Effector CD8-positive, alpha-beta T cell (primary cell): ENCODE measurements around the gene CPA3.

Experiments used
- DNase-seq: peaks from one replicate; lab custom pipeline; 2025; lab: John Stamatoyannopoulos, UW

The CPA3 gene

DNA sequence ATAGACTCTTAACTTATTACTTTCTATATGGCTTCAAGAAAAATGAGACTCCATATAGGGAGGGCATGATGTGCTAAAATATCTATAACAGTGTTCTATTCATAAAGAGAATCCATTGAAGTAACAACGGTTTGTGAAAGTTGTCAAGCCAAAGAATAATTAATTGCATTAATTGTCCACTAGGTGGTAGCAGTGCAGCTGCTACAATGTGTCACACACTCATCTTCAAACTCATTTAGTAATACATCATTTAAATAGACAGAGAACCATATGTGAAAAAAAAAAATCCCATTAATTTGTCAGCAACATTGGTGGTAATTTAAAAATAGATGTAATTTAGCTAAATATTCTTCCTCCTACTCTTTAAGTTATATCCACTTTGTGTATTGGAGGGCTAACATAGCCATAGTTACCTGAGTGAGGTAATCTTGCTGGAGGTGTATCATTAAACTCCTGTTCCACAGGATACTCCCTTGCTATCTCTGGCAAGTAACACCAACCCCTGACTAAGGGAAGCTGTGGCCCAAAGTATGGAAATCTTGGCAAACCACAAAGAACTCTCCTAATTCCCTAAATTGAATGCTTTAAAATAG lies 3.7 kb upstream of the CPA3 start:
- no peak for DNase-seq

DNA sequence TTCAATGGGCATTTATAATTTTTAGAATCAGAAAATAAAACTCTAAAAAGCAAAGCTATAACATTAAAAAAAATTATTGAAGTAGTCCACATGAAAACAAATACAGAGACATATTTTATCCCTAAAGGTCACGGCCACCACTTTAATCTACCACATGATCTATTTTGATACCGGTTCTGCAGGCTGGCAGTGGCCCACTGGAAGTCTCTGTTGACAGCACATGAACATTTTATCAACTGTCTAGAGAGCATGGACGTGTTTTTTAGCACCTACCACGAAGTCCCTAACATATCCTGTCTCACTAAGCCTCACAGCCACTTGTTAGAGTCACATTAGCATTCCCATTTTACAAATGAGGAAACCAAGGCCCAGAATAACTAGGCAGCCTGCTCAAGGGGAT lies 1.8 kb upstream of the CPA3 start:
- no peak for DNase-seq

DNA sequence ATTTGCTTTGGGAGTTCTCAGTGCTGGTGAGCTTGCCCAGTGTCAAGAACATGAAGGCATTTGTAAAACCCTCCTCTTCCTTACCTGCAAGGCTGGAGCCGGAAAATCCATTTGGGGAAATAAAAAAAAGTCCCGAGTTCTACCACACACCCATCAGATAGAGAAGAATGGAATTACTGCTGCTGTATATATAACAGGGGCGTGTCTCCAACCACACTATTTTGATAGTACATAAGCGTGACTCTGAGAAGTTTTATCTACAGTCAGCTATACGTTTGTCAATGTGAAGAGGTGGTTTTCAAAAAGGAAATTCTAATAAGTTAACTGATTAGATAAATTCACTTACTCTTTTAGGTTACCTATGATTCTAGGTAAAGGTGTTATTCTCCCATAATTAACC lies 1.3 kb upstream of the CPA3 start:
- no peak for DNase-seq

DNA sequence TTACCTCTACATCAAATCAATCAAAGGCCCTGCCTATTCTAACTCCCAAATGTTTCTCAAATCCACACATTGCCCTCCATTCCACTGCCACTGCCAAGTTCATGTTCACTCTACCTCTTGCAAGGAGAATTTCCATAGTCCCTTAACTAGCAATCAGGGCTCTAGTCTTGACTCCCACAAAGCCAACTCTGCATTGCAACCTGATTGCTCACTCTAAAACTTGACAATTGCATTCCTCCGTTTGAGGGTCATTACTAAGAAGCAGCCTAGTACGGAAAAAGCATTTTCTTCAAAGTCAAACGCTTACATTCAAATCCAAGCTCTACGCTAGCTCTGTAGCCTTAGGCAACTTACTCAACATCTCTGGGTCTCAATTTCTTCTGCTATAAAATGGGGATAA lies 1.2 kb downstream of the CPA3 start:
- no peak for DNase-seq

DNA sequence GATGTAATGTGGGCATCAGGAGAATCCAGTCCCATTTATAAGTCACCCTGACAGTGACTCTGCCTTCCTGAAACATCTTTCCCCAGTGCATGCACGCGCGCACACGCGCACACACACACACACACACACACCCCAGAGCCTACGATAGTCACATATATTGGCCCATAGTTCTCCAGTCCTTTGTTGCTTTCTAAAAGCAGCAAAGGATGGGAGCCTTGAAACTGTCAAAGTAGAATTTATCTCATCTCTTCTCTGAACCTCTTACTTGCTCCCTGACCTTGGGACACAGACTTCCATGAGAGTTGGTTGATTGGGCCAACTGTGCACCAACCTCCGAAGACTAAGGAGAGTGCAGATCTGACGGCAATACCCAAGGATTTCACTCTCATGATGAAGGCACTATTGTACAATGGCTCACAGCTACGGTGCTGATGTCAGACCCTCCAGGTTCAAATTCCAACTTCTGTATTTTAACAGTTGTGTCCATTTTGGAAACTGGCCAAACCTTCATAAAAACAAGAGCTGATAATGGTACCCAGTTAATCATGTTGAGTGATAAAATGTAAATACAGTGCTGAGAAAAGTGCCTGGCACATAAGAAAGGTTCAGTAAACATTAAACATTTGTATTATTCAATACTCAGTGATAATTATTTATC lies 8.3 kb downstream of the CPA3 start:
- DNase-seq = no peak

DNA sequence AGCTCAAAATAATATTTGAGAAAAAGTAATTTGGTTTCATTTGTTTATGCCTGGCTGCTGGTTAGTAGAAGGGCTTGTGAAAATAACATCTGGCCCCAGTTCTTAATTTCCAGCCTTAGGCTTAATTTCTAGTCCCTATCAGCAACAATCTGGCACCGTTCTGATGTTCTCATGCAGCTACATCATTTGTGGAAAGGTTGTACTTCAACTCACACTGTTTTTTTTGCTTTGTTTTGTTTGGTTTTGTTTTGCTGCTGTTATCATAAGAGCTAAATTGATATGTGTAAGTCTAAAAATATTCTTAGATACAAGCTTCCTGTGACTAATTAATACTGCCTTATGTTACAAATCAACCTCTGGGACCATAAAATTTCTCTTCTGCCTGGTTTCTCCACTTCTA lies 8.9 kb downstream of the CPA3 start:
- no peak for DNase-seq

DNA sequence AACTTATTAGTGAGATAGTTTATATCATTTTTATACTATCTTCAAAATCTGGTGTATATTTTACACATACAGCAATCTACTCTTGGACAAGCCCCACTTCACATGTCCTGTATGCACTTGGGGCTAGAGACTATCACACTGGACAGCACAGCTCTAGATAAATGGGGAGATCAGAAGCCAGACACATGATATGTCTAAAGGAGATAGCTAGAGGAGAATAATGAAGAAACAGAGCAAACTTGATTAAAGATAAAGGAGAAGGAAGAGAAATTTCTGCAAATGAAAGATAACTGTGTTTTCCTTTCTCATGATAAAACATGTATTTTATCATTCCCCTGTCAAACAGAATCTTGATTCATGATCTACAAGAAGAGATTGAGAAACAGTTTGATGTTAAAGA lies 13.0 kb downstream of the CPA3 start:
- no peak for DNase-seq

DNA sequence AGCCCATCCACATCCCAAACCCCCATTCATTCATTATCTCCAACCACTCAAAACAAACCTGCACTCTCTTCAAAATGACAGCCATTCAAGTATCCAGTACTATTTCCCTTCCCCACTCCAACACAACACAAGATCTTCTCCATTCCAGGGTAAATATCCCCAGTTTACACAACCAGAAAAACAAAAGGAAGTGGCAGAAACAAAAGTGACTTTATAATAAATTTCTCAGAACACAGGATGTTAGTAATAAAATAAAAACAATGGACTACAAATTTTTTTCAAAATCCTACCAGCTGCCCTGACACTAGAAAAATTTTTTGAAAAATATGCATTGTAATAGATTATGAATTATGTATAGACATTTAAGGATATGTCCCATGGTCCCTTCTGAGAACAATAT lies 14.2 kb downstream of the CPA3 start:
- no peak for DNase-seq

DNA sequence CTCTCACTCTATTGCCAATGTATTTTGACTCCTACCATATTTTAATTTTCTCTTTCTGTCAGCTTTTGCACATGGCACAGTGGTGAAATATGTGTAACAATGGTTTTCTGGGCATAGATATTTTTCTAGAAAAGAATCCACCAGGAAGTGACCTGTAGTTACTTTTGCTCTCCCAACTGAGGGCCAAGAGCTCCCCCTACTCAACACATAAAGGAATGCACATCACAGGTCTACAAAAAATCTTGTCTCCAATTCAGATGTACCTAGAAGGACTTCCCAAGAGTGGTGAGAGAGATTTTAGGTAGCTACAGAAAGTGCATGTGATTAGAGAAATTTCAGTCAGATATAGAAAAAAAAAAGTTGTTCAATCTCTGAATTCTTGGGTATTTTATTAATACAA lies 15.6 kb downstream of the CPA3 start:
- no peak for DNase-seq

DNA sequence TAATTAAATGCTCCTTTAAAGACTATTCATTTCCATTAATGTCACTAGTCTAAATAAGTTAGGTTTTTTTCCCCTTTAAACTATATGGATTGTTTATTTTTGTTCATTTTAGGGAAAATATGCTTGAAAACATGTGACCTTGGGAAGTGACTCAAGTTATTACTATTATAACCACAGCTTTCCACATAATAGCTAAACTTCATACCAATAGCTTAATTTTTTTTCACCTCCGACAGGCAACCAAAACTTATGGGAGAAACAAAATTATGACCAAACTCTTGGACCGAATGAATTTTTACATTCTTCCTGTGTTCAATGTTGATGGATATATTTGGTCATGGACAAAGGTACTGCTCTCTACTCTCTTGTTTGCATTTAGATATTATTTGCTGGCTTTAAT lies 16.2 kb downstream of the CPA3 start:
- no peak for DNase-seq

DNA sequence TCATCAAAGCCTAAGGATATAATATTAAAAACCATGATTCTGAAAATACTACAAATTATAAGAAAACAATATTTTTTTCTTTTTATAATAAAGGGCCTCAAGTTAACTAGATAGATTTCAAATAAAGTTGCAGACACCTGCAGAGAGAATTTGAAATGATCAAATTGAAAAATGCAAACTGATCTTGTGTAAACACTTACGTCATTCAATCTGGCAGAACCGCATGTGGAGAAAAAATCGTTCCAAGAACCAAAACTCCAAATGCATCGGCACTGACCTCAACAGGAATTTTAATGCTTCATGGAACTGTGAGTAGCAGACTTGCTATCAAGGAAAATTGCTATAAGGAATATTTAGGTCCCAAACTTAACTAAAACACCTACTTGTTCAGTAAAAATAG lies 17.2 kb downstream of the CPA3 start:
- no peak for DNase-seq

DNA sequence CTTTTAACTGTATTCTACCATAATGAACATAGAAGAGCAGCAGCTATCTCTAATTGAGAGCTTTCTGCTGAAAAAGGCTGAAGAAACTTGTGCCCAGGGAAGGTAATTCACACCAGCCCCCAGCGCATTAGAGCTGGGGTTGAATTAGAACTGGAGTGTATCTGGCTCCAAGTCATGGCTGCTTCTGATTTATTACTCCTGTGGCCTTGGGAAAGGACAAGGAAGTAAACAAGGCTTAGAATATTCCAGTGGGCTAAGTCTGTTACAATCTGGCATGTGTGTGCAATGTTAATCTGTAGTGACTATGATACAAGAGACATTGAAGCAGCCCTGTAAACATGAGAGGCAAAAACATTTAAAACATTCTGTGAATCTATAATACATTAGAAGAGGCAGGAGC lies 18.1 kb downstream of the CPA3 start:
- DNase-seq = no peak

DNA sequence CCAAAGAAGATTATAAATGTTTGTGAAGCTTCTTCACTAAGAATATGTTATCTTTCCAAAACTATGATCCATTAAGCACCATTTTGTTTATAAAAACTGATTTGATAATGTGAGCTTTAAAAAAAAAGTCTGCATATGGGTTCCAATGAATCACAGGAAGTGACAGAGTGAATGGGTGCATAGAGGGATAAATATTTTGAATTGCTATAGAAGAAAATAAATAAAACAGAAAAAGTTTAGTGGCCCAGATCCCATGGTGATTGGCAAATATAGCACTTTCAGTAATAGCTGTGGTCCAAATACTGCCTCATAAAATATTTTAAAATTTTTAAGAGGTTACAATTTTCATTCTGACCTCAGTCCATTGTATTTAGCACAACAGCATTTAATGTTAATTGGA lies 19.2 kb downstream of the CPA3 start:
- DNase-seq = no peak

DNA sequence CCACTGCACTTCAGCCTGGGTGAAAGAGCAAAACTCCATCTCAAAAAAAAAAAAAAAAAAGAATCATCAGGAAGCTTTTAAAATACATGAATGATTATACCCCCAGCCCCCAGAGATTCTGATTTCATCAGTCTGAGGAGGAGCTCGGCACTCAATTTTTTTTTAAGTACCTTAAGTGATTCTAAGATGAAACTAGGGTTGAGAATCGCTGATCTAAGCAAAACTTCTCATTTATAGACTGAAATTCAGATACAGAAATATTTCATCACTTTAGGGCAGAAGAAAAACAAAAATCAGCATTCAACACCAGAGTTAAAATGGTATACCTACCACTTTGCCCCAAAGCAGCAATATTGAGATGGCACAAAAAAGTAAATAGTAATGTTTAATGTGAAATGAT lies 24.7 kb downstream of the CPA3 start:
- no peak for DNase-seq

DNA sequence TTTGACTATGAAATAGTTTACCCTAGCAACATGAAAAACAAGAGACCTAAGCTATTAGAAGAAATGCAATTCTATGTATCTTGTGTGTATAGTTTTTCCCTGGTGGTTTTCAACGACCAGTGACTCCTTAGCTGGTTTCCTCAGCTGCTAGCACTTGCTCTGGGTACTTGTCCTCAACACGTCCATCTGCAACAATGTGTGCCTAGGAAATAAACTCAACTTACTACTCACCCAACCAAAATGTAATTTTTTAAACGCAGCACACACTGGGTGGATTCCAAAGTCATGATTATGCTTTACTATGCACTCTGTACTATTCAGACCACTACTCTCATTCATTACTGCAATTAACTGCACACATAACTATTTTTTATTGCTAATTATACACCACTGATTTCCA lies 31.0 kb downstream of the CPA3 start:
- no peak for DNase-seq

DNA sequence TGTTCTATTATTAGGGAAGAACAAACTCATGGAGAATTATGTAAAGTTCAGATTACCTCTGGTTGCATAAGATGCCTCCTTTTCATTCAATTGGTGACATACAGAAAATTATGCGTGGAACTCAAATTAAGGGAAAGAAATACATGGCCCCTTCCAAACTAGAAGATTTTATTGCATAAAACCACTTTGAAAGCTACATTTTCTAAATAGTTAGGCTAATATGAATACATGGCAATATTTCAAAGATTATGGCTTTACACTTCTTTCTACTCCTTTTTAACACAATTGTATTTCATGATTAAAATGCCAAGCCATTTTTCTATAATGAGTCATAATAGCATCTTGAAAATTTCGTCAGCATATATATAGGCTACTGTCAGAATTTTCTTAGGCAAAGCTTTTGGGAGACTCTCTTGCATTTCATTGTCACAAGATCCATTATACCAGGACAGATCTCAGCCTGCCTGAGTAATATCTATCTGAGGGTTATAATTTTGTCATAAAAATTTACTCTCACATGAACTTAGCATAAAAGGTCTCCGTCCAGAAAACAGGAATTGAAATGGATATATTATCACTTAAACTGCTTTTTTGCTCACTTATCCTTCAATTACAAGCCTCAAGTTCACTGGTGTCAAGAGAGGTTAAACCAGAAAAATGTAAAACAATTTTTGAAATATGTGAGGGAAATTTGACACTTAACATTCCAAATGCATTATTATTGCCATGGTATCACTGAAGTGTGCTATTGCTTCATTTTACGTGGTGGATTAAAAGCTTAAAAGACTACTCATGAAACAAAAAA lies 37.1 kb downstream of the CPA3 start:
- DNase-seq = no peak

DNA sequence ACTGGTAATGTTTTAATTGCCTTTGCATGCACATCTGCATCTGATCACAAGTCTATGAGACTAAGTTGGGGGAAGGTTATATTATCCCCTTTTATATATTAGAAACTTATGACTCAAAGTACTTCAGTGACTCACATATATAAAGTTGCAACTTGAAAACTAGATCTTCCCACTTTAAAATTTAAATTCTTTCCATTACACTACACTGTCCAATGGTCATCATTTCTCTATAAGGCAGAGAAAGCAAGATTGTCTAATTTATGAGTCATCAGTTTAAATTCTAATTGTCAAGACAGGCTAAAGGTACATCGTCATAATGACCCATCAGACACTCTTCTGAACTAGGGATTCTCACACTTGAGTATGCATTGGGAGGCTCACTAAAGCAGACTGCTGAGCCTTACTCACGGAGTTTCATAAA lies 37.9 kb downstream of the CPA3 start:
- DNase-seq = no peak

DNA sequence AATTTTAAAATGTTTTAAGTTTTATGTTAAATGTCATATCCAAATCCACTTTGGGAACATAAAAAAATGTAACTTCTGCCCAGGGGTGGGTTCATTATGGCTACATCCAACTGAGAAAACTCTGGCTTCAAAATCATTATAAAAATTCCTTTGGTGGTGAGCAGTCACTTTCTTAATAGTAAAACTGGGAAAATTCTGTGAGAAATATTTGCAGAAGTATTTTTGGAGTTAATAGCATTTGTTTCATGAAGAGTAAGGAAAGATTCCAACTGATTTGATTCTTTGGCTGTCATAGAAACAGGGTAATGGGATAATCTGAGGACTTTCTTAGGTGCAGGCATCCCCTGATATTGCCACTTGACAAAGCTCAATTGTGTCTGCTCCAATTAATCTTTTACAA lies 38.8 kb downstream of the CPA3 start:
- DNase-seq = no peak

DNA sequence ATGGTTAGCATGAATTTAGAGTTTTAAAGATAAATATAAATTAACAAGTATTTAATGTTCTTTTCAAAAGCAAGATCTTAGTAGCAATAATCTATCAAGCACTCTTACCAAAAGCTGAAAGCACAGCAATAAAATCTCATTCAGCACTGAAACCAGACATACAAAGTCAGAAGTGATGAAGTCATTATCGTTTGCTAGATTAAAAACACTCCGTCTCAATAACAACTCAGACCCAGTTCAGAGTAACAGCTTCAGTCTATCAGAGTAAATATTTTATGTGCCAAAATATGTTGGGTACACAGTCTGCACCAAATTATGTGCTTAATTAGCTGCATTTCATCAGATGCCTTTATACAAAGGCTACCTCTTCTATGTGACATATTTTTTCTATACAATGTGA lies 41.6 kb downstream of the CPA3 start:
- DNase-seq = no peak

DNA sequence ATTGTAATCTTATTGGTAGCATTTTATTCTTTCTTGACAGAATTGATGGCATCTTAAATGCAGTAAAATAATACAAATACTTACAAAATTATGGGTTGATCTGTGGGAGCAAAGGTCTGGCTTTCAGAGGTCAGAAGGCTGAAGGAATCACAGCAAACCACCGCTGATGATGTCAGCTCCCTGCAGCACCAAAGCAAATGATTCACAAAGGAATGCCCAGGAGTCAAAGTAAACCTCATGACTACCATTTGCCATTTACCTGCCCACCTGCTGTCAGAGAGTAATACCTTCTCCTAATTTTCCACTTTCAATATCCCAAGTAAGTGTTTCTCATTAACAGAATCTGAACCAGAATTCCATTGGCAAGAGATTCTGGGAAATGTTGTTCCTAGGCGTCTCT lies 46.1 kb downstream of the CPA3 start:
- no peak for DNase-seq

DNA sequence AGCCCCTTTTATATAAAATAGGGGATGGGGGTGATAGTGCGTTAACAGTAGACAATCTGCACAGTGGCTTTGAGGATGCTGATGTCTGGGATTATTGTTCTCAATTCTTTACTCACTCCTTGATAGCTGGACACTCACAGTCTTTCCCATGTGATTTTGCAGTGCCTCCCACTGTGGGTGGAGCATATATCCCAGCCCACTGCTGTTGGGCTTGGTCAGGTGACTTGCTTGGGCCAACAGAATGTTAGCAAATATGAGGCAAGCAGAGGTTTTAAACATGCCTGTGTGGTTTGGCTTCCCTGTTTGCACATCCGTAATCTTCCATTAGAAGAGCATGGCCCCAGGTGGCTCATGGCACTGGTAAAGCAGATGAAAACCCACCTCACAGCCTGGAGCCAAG lies 46.5 kb downstream of the CPA3 start:
- DNase-seq = no peak

DNA sequence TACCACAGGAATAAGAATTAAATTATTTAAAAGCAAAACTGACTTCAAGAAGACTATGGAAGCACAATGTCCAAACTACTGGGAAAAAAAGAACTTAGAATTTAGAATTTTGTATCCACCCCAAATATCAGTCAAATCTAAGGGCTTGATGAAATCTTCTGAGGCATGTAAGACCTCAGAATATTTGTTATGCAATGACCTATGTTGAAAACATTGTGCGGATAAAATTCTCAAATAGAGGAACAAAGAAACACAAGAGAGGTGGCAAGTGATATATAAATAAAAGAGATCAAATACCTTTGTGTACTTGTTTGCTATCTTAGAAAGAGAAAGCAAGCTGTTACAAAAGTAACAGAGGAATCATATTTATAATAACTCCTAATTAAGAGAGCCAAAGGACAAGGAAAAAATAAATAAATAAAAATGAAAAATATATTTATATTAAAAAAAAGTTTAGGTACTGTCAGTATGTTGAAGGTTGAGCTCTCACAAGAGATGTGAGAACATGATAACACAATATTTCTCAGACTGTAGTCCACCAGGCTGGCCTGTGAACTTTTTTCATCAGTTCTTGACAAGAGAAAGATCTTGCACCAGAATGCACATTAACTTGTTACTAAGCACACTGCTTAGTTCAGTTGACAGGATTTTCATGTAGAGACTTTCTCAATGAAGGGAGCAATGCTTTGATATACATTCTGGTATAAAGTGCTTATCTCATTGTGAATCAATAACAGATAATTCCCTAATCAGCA lies 50.0 kb downstream of the CPA3 start:
- no peak for DNase-seq

DNA sequence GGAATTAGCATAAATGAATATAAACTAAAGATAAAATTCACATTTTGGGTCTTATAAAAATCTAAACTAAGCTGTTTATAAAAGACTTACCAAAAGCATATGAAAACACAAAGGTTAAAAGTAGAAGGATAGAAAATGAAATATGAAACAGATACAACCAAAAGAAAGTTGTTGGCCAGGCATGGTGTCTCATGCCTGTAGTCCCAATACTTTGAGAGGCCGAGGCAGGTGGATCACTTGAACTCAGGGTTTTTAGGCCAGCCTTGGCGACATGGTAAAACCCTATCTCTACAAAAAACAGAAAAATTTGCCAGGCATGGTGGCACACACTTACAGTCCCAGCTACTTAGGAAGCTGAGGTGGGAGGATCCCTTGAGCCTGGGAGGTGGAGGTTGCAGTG lies 51.0 kb downstream of the CPA3 start:
- no peak for DNase-seq
